GM12875 (cell line): ENCODE measurements around the gene OR52E6.

Source experiments
- H3K4me3 ChIP-seq: one replicate; pipeline ENCODE4 v1.5.1; 2011; ENCODE audit warnings: low read depth, low read length, control low read depth
- CTCF ChIP-seq: IDR thresholded peaks from 2 replicates; pipeline ENCODE4 v1.5.1; 2011; ENCODE audit warnings: low read depth, mild to moderate bottlenecking, control low read depth, inconsistent platforms, low read length, moderate library complexity, borderline replicate concordance; ENCODE audit not compliant: insufficient read depth

OR52E6 gene

DNA sequence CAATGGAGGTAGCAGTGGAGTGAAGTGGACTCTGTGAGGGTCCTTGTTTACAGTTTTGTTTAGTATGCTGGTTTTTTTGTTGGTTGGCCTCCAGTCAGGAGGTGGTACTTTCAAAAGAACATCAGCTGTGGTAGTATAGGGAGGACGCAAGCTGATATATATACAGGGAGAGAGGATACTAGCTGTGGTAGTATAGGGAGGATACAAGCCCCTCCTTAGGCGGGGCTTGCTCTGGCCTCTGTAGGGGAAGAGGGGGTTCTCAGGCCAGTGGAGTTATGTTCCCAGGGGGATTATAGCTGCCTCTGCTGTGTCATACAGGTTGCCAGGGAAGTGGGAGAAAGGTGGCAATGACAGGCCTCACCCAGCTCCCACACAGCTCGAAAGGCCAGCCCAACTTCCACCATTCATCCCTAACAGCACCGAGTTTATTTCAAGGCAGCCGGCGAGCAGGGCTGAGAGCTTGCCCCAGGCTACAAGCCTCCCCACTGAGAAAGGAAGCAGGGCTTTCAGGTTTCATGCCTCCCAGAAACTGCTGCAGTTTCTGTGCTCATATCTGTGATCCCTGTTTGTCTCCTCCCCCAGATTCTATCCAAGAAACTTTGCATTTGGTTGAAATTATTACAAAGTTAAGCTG is 10.4 kb downstream of the OR52E6 start:
- no peak for TF ChIP-seq CTCF
- H3K4me3 ChIP-seq = no peak overlapping the region

DNA sequence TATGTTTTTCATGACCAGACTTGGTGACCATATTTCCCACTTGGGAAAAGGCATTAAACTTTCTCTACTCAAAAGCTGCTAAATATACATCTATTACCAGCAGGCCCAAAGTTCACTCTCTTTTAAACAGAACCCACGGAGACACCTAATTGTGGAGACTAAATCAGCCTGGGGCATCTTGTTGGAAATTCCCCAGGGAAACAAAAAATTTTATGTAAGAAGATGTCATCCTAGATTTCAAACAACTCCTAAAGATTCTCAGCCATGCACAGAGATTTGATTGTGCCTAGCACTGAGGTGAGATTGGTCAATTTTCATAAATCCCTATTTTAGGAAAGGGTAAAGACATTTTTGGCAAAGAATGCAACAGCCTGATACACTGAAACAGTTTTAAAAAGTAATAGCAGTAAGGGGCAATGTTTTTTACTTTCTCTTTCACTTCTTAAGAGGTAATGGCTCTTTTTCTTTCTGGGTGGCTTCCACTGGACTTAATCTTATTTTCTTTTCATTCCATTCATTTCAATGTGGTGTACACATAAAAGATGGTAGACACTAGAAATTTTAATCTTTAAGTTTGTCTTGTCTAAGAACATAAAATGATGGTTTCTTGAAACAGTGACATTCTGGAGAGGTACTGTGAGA is 23.3 kb downstream of the OR52E6 start:
- no peak for TF ChIP-seq CTCF
- H3K4me3 ChIP-seq = no peak overlapping the region

GRCh38 chr11:5815534-5815933 is 26.2 kb downstream of the OR52E6 start:
- no peak for TF ChIP-seq CTCF
- no peak overlapping the region for H3K4me3 ChIP-seq

- no peak overlapping the region for H3K4me3 ChIP-seq
- no peak for TF ChIP-seq CTCF
Observed at GRCh38 chr11:5809905-5810795, 31.5 kb downstream of the OR52E6 start.

DNA sequence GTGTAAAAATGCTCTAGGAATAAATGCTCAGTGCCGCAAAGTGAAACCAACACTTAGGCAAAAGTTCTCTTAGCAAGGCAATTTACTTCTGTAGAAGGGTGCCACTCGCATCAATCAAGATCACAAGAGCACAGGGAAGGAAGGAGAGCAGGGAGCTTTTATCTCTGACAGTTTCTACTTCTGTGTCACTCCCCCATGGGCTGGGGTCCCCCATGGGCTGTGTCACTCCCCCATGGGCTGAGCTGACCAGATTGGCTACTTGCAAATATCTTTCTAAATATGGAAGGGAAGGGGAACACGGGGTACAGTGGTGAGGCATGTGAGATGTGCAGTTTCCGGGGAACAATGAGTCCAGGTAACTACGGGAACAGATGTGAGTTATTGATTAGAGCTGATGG is 32.6 kb downstream of the OR52E6 start:
- no peak for TF ChIP-seq CTCF
- peak overlapping the region; percentile 58 for H3K4me3 ChIP-seq

DNA sequence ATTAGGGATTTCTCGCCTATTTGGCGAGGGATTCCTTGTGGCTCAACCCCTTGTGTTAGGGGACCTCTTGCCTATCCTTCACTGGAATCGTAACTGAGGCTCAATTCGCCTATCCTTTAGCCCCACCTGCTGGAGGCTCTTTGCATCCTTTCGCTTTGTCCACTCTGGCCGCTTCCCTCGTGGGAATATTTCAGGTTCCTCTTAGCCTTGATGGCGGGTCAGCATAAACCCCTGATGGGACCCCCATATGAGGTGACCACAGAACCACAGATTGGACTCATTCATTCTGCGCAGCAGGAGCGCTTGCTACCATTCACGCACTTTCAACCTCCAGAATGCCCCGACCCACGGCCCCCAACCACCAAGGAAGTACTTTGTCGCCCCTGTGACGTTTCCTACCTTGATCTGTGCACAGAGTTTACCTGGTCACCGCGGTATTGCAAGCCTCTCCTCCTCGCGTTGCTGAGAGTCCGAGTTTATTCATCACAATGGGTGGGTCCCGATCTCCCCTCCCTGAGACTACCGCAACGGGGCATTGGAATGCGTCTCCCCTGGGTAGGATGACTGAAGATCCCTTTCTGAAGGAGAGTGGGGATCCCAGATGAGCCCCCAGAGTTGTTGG is 33.1 kb downstream of the OR52E6 start, which contains the start of gene OR52N2:
TSS of gene OR52N2 (plus strand) at position 425 of the 622 bp plus-strand sequence. CDS start 11,412 bp downstream, outside the sequence.
- peak within 1 kb of the TSS; percentile 58 for H3K4me3 ChIP-seq
- TF ChIP-seq CTCF = peak; percentile 73
